ENCODE measurements around the gene SF3A2. TPM values are rescaled to one million over a fixed set of nuclear protein-coding genes. Genes with fewer than 3 reads are reported as not detected.

Gene SF3A2
- total RNA-seq, 1 donor, result 101 TPM

DNA sequence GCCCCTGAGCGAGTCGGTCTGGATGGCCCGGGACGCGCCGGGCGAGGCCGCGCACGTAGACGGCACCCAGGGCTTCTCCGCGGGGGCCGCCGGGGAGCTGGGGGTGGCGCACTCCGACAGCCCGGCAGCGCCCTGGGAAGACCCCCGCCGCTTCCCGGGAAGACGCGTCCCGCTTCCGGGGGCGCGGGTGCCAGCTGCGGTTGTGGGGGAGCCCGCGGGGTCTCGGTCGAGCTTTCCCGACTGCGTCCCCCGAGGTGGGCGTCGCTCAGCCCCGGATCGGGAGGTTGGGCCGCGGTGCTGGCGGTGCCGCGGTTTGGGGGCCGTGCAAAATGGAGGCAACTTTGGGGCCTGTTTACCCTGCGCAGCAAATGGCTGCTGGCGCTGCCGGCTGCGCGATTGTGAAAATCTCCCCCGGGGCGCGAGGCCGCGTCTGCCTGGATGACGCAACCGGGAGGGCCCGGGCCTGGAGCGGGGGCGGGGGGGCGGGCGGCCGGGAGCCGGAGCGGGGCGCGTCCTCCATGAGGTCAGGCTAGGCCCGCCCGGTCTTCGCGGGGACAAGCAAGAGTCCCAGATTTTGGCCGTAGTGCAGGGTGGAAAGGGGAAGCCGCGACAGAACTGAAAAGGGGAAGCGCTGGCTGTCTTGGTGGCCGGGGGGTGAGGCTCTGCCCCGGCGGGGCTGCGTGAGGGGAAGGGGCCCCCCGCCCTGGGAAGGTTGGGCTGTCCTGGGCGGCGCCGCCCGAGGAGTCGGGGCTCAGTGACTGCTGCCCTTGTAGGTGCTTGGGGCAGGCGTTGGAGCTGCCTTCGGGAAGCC is 34.0 kb downstream of the SF3A2 start:
- DNase-seq (ENCODE audit: low read depth in 2 of 3, low spot score in 2 of 3), result peak in 2 of 3 donors; percentile 87 to 93

DNA sequence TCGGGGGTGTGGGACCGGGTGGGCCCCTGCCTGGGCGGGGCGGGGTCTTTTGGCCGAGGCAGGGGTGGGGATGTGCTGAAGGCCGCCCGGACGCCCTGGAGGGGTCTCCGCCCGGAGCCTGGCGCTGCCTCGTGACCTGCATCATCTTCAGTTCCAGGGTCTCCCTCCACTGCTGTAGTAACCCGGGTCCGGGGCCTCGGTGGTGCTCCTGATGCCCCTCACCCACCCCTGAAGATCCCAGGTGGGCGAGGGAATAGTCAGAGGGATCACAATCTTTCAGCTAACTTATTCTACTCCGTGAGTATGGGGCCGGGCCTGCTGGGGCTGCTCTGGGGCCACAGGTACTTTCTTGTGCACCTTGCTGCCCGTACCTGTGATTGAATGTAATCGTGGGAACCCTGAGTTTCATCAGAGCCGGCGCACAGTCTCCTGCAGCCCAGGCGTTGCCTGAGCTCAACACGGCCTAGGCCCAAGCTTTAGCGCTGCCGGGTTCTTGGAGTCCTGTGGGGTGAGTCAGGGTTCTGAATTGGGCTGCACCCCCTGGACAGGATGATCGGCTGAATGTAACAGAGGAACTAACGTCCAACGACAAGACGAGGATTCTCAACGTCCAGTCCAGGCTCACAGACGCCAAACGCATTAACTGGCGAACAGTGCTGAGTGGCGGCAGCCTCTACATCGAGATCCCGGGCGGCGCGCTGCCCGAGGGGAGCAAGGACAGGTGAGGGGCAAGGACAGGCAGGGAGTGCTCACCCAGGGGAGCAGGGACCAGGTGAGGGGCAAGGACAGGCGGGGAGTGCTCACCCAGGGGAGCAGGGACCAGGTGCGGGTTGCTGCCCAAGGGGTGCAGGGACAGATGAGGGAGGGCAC is 34.8 kb downstream of the SF3A2 start:
- DNase-seq (ENCODE audit: low read depth in 2 of 3, low spot score in 2 of 3), result no peak

DNA sequence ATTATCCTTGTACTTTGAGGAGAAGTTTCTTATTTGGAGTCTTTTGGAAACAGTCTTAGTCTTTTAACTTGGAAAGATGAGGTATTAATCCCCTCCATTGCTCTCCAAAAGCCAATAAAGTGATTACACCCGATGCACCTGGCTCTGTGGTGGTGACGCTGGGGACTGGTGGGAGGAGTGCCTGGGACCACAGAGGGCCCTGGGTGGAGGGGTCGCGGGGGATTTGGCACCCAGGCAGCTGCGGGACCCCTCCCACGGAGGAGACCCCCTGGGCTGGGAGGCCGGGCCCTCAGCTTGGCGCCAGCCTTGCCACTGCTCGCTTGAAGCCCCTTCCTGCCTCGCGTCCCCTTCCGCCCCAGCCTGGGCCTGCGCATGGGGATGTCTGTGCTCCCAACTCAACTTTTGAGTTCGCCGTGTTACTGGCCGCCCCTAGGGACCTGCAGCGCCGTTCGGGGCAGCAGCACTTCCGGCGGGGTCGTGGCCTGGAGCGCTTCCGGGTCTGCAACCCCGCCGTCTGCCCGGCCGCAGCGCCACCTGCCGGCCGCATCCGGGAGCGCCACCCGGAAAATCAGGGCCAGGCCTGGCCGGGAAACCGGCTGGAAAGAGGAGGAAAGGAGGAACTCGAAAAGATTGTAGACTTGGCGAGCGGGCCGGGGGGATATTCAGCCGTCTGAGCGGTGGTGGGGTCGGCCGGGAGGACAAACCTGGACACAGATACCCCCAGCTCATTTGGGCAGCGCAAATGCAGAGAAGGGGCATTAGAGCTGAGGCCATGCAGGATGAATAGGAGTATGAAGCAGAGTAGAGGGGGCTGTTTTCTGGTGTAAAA is 36.9 kb downstream of the SF3A2 start:
- DNase-seq (ENCODE audit: low read depth in 2 of 3, low spot score in 2 of 3), result peak in 2 of 3 donors; percentile 66 to 77

- DNase-seq (ENCODE audit: low read depth in 2 of 3, low spot score in 2 of 3), result no peak
These were observed 37.6 kb downstream of the SF3A2 start for GRCh38 chr19:2274185-2274711.

DNA sequence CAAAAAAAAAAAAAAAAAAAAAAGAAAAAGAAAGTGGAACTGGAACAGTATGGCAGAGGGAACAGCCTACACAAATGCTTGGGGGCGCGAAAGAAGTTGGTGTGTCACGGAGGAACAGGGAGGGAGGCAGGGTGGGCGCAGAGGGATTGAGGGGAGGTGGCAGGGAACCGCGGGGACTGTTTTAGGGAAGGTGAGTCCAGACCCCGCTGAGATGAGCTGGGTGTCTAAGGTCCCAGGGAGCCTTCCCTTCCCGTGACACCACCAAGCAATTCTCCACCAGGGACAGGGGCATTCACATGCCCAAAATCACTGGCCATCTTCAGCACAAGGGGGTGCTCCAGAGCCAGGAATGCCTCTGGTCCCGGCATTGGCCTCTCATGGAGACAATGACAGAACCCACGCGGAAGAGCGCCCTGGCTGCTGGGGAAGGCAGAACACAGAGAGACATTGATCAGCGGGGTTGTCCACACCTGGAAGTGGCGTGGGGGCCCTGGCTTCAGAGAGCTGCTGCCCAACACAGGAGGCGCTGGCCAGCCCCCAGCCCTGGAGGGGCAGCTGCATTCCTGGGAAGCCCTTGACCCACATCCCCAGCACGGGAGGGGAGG is 38.4 kb downstream of the SF3A2 start:
- peak in 2 of 3 donors; percentile 70 to 81 for DNase-seq (ENCODE audit: low read depth in 2 of 3, low spot score in 2 of 3)

DNA sequence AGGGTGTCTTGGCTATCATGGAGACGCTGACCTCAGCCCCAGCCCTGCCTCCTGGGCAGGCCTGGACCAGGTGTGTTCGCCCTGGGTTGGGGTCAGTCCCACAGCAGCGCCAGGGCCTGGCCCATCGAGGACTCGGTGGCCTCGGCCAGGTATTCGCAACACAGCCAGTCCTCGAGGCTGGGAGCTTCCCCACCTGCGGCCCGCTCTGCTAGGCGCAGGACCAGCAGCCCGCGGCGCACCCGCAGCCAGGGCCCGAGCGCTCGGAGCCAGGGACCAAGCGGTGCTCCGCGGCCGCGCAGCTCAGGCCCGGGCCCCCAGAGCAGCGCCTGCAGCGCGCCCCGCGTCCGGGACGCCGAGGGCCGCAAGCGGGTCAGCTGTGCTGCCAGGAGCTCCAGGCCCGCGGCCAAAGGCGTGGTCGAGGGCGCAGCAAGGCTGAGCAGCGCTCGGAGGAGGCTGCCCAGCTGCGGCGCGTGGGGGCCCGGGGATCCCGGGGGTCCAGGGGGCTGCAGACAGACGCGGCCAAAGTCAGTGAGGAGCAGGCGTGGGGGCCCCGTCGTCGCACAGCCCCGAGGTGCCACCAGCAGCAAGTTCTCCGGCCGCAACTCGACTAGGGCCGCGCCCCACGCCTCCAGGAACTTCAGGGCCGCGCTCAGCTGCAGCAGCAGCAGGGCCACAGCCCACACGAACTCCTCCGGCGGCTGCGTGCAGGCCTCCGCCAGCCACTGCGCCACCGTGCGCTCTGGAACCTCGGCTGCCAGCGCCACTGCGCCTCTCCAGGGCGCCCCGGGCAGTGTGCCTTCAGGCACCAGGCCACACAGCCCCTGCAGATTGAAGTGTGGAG is 39.2 kb downstream of the SF3A2 start:
- DNase-seq (ENCODE audit: low read depth in 2 of 3, low spot score in 2 of 3), result no peak

- no peak for DNase-seq (ENCODE audit: low read depth in 2 of 3, low spot score in 2 of 3)
These were observed 39.9 kb downstream of the SF3A2 start for GRCh38 chr19:2276429-2276986.

GRCh38 chr19:2277138-2277537 is 40.5 kb downstream of the SF3A2 start:
- no peak for DNase-seq (ENCODE audit: low read depth in 2 of 3, low spot score in 2 of 3)

GRCh38 chr19:2278459-2279158 is 42.0 kb downstream of the SF3A2 start:
- DNase-seq (ENCODE audit: low read depth in 2 of 3, low spot score in 2 of 3), result no peak

DNA sequence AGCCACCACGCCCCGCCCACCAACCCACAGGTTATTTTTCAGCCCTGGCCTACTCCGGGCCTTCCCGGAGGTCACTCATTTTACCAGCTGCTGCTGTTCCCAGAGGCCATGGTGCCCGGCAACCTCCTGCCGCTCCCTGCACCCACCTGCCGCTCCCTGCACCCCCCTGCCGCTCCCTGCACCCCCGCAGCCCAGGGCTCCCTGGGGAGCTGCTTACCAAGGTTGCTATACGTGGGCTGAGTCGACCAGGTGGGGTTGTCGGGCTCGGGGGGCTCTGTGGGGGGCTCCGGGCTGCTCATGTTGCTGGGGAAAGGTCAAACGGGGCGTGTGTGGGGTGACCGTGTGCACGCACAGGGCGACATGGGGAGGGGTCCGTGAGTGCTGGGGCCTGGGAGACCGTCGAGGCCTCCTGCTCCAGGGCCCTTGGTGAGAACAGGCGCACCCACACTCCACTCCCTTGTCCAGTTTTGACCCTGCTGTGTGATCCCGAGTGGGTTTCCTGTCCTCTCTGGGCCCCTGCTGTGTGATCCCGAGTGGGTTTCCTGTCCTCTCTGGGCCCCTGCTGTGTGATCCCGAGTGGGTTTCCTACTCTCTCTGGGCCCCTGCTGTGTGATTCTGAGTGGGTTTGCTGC is 44.1 kb downstream of the SF3A2 start:
- DNase-seq (ENCODE audit: low read depth in 2 of 3, low spot score in 2 of 3), result no peak

DNA sequence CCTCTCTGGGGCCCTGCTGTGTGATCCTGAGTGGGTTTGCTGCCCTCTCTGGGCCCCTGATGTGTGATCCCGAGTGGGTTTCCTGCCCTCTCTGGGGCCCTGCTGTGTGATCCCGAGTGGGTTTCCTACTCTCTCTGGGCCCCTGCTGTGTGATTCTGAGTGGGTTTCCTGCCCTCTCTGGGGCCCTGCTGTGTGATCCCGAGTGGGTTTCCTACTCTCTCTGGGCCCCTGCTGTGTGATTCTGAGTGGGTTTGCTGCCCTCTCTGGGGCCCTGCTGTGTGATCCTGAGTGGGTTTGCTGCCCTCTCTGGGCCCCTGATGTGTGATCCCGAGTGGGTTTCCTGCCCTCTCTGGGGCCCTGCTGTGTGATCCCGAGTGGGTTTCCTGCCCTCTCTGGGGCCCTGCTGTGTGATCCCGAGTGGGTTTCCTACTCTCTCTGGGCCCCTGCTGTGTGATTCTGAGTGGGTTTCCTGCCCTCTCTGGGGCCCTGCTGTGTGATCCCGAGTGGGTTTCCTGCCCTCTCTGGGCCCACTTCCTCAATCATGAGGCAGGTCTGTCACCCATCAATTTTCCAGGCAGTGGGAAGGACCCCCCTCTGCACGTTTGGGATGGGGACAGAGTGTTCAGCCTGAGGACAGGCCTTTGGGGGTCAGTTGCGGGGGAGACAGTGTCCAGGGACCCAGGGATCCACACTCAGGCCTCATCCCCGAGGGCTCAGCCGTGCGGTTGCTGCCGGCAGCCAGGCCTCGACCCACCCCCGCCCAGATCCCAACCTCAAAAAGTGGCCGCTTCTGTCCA is 44.8 kb downstream of the SF3A2 start:
- peak in 1 of 3 donors; percentile 22 for DNase-seq (ENCODE audit: low read depth in 2 of 3, low spot score in 2 of 3)

- DNase-seq (ENCODE audit: low read depth in 2 of 3, low spot score in 2 of 3), result peak in 2 of 3 donors; percentile 62 to 70
These were observed 45.6 kb downstream of the SF3A2 start, which contains the start of gene PEAK3 for GRCh38 chr19:2282062-2282861. Gene PEAK3 (minus strand): TSS chr19:2282175. CDS start chr19:2280931, 1,244 bp downstream.

DNA sequence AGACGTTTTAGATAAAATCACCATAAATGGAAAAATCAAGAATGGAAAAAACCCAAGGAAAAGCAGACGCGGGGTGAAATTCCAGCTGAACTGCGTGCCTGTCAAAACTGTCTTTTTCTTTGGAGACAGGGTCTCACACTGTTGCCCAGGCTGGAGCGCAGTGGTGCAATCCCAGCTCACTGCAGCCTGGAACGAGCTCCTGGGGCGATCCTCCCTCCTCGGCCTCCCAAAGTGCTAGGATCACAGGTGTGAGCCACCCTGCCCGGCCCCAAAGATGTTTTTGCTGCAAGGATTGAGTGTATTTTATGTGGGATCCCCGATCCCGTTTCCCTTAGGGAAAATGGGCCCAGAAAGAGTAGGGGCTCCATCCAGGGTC is 46.2 kb downstream of the SF3A2 start:
- no peak for DNase-seq (ENCODE audit: low read depth in 2 of 3, low spot score in 2 of 3)

- DNase-seq (ENCODE audit: low read depth in 2 of 3, low spot score in 2 of 3), result no peak
These were observed 47.3 kb downstream of the SF3A2 start for GRCh38 chr19:2283835-2284507.

- DNase-seq (ENCODE audit: low read depth in 2 of 3, low spot score in 2 of 3), result no peak
These were observed 49.9 kb downstream of the SF3A2 start for GRCh38 chr19:2286402-2287140.
